Dermis blood vessel endothelial cell (primary cell): Measurements from ENCODE around the gene KCNN3. TPM values are rescaled to one million over a fixed set of nuclear protein-coding genes. Genes with fewer than 3 reads are reported as not detected.

ENCODE experiments used
- DNase-seq: peaks from one replicate; pipeline ENCODE4 v3.0.0; 2010
- total RNA-seq: library from RNA; depleted of rRNA; stranded (reverse); fragments of >200 nt; gene quantifications from 2 replicates; pipeline ENCODE4 v1.2.3, GENCODE V29; 2014

KCNN3 gene
- total RNA-seq, 1 donor from 2014 or later = 1.7 TPM

DNA sequence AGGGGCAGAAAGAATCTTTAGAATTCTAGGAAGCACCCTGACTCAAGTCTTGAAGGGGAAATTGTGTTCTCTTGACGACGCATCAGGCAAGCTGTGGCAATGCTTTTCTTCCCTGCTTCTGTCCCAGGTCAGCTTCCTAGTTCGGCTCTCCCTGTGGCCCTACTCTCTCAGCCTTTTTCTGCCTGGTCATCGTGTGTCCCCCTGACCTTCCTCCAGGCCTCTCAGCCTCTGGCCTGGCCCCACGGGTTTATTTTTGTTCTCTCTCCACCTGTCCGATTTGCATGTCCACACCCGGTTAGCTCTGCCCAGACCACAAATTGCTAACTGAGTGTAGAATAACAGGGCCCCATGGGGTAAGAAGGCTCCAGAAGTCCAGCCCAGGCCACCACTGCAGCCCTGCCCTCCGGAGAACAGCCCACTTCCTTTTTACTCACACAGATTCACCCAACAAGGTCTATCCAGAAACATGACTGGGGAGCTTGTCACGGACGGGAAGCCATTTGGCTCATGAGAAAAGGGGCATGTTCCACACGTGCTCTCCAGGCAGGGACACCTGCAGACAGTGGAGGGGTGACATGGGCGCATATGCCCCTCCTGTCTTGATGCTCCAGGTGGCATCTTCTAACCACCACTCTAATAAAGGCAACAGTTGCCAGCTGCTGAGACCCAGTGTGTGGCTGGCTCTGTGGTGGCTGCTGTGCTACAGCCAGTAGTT is 9.8 kb downstream of the KCNN3 start:
- no peak for DNase-seq

DNA sequence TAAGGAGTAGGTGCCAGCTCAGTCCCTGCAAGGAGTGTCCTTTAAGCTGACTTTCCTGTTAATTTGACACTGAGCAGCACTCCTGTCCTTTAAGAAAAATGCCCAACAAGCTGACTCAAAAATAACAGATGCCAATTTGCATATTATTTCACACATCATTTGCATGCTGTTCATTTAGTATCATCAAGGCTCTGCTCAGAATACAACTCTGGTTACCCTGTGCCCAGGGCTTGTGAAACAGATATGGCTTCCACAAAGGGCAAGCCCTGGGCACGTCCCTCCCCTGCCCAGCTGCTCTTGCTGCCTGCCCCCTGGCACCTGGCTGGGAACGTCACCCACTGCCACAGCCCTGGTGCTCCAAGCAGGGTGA is 10.3 kb downstream of the KCNN3 start:
- no peak for DNase-seq

DNA sequence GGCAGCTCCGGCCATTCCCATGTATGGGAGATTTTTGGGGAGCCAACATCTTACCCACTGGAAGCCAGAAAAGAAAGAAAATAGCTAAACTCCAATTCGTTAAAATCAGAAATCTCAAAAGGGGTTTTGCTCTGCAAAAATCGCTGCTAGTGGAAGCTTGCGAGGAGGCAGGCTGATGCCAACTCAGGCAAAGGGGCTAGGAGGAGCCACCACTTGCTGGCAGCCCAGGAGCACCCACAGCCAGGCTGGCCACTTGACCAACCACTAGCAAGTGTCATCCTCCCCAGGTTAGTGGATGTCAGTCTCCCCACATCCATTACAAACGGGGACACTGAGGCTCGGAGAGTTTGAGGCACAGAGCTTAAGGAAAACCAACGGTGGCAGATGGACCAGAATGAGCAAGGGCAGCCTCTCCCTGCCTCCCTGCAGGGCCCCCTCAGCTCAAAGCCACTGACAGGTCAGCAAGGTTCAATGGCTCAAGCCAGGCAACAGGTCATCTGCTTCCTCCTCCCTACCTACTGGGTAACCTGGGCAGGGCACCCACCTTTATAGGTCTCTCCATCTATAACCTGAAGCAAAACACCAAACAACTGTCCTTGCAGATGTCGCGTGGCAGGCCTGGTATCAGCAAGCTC is 10.8 kb downstream of the KCNN3 start:
- no peak for DNase-seq

DNA sequence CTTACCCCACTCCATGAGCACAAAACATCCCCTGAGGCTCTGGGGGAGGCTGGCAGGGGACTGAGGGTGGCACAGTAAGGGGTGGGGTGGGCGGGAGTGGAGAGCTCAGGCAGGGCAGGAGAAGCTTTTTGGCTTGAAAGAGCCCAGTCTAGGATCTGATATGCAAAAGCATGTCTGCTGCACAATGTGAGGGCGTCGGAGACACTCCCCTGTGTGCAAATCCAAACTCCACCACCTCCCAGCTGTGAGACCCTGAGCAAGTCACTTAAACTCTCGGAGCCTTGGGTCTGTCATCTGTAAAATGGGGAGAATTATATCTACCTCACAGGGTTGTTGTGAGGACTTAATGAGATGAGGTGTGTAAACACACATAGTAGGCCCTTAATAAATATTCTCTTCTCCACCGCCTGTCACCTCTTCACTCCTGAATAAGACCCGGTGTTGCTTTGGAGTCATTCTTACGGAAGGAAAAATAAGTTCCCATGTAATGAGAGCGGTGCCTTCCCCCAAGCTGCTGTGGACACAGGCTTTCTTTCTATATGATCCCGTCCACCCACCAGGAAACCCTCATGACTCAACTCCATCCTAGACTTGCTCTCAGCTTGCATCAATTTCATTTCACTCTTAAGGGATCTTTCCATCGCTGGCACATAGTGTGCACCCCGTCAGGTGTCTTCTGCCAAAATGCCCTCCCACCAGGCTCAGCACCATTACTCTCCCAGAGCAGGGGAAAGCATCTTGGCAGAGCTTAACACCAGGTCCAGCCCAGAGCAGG is 12.5 kb downstream of the KCNN3 start:
- no peak for DNase-seq

DNA sequence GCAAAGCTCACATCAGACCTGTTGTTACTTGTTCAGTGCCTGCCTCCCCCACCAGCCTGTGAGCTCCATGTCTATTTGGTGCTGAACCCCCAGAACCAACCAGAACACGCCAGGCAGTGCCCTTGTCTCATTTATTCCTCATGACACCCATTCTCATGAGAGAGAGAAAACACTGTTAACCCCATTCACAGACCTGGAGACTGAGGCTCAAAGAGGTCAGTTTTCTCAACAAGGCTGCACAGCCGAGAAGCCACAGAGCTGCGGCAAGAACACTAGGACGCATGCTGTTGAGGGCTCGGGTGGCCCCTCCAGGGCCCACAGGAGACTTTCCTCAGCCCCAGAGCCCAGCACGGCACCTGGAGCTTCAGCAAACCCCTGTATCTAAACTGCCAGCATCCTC is 13.1 kb downstream of the KCNN3 start:
- DNase-seq = no peak

DNA sequence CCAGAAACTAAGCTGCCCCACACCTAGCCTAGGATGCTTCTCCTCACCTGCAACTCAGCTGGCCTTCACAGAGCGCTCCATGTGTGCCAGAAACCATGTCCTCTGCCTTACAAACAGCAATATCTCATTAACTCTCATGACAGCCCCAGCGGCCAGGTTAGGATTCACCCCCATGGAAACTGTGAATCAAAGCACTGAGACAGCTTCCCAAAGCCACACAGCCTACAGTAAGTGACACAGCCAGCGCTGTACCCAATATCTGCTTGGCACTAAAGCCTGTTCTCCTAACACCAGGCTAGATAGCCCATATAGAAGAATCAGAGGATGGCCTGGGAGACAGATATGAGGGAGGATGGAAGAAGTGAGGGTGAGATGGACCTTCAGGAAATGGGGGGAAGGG is 13.5 kb downstream of the KCNN3 start:
- DNase-seq = no peak

DNA sequence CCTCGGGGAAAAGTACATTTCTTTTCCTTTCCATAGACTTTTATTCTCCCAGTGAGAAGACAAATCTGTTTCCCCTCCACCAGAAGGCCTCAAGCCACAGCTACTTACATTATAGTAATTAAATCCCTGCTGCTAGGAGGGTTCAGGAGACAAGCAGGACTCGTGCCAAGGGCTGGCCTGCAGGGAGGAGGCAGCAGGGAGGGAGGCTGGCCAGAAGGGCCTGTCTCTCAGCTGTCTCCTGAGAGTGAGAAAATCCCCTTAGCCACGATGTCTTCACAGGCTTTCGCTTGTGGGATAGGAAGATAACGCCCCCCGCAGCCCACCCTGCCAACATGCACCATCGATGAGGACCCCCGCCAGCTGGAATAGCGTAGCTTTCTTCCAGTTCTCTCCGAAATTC is 14.0 kb downstream of the KCNN3 start:
- no peak for DNase-seq

DNA sequence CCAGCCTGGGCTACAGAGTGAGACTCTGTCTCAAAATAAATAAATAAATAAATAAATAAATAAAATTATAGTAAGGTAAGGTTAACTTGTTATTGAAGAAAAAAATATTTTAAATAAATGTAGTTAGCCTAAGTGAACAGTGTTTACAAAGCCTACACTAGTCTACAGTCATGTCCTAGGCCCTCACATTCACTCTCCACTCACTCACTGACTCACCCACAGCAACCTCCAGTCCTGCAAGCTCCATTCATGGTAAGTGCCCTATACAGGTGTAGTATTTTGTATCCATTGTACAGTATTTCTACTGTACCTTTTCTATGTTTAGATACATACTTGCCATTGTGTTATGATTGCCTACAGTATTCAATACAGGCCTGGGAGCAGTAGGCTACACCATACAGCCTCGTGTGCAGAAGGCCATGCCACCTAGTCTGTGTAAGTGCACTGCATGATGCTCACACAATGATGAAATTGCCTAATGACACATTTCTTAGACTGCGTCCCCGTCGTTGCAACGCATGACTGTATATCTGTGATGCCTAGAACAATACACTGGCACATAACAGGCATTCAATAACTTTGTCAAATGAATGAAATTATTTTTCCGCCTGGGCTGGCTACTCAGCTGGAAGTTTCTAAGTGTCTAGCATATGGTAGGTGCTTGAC is 14.8 kb downstream of the KCNN3 start:
- DNase-seq = no peak

DNA sequence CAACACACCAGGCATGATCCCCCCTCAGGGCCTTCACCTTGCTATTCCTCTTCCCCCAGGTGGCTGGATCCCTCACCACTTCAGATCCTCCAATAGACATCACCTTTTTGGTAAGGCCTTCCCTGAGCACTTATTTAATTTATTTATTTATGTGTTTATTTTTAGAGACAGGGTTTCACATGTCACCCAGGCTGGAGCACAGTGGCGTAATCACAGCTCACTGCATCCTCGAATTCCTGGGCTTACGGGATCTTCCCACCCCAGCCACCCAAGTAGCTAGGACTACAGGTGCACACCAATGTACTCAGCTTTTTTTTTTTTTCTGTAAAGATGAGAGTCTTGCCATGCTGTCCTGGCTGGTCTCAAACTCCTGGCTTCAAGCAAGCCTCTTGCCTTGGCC is 17.2 kb downstream of the KCNN3 start:
- DNase-seq = no peak

DNA sequence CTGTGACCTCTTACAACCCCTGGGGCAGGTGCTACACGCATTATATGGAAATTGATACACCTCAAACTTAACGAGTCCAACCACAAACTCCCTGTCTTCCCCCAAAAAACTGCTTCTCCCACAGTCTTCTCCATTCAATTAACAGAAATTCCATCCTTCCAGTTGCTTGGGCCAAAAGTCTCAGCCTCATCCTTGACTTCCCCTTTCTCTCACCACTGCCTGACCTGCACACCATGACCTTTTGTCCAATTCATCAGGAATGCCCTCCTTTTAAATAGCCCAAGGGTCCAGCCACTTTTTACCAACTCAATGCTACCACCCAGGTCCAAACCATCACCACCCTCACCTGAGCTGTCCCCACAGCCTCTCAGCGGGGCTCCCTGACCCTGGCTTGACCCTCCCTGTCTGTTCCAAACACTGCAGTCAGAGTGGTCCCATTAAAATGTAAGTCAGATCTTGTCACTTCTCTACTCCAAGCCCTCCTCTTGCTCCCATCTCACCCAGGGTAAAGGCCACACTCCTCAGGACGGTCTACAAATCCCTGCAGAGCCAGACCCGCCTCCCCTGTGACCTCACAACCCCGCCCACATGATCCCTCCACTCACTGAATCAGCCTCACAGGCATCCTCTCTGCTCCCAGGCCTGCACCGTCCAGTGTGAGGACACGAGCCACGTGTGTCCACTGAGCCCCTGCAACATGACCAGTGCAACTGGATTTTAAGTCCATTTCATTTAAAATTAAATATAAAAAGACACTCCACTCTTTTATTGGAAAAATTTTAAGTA is 18.5 kb downstream of the KCNN3 start:
- no peak for DNase-seq

DNA sequence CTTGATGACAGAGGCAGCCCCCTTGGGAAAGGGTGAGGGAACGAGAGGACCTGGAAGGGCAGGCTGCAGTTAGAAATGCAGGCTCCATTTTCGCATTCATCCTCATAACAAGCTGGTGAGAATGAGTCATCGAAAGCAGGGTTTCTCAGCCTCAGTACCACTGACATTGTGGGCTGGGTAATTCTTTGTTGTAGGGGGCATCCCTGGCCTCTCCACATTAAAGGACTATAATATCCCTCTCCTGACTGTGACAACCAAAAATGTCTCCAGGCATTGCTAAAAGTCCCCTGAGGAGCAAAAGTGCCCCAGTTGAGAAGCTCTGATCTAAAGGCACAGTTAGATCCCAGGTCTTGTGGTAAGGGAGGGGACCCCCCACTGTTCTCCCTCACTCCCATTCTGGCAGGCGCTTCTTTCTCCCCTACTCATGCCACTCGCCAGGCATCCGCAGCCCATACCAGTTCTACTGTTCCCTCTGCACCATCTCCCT is 20.4 kb downstream of the KCNN3 start:
- no peak for DNase-seq

DNA sequence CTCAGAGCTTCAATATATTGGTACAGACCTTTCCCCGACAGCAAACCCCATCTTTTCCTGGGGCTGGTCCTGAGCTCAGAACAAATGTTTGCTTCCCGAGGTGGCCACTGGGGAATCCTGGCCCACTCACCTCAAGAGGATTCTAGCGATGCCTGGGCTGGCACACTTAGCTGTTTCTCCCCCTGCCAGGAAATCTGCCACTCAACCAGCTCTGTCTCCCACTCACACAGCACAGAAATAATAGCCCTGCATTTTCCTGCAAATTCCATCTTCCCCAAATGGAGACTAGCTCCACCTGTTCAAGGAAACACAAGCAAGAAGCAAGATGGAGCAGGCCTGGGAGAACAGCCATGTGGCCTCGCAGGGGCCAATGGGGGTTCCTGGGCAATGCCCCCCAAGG is 21.1 kb downstream of the KCNN3 start:
- DNase-seq = no peak

DNA sequence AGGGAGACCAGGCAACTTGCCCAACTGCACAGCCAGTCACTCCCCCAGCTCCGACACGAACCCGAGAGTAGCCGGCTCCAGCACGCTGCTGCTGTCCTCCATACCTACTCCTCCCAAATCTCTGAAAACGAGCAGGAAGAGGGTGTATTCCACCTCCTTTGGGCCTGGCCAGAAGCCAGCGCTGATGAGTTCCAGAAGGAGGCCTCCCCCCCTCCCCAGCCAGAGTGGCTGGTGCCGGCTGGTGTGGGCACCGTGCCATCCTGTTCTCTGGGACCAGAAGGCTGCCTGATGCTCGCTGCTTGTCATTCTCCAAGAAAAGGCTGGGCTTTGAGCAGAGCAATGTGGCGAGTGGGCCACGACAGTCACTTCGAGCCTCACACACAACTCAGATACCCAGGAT is 22.2 kb downstream of the KCNN3 start:
- DNase-seq = no peak

DNA sequence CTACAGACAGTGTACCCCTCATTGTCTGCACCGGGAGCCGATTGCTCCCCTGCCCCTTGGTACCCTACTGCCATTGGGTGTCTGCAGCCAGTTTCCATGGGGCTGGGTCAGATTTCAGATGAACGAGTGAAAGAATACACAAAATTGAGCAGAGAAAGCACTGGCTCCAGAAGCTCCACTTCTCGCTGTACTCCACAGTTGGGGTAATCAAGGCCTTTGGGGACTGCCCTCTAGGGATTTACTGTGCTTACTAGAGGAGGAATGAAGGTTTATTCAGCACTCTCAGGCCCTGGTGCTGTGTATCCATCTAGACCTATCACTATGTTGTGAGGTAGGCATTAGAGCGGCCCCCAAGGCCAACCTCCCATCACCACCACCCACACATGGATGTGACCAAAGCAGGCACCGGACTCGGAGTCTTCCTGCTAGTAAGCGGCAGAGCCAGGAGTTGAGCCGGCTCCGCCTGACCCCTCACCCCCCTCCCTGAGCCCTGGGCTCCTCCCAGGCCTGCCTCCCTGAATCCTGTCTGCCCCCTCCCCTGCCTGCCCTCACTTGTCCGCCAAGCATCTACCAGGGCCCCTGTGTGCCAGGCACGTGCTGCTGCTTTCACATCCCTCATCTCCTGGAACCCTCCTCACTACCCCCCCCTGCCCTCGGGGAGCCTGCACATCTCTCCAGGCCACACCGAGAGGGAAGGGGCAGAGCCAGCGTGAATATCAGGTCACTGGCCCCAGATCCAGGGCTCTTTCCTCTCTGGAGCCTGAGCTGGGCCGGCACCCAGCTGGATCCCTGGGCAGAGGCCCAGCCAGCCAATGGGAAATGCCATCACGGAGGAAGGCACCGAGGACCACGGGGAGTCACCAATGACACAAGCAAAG is 23.3 kb downstream of the KCNN3 start:
- DNase-seq = no peak

DNA sequence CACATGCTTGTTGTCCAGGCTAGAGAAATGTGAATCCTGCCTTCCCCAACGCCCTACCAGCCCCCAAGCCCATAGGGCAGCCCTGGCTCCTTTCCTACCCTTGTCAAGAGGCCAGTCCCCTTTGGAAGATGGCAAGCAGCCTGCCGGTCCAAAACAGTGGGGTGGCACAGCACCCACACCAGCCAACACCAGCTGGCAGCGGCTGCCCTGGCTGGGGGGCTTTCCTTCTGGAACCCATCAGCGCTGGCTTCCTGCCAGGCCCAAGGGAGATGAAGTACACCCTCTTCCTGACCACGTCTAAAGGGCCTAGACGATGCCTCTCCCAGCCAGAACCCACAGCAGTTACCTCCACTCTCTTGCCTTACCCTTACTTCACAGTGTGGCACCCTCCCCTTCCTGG is 24.2 kb downstream of the KCNN3 start:
- DNase-seq = no peak

DNA sequence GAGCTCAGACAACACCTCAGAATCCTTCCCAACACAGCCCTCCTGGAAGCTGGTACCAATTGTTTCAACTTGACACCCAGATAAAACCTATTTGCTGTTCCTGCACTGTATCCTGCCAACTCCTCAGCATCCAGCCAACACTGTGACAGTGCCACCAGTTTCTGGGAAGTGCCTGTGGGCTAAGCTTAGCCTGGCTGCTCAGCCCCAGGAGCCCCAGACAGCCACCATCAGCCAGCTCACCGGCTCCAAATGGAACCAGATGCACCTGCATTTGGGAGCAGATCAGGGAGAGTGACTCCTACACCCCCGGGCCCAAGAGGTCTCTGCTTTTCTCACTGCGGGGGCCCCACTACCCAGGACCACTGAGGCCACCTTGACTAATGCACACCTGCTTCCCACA is 24.9 kb downstream of the KCNN3 start:
- no peak for DNase-seq

DNA sequence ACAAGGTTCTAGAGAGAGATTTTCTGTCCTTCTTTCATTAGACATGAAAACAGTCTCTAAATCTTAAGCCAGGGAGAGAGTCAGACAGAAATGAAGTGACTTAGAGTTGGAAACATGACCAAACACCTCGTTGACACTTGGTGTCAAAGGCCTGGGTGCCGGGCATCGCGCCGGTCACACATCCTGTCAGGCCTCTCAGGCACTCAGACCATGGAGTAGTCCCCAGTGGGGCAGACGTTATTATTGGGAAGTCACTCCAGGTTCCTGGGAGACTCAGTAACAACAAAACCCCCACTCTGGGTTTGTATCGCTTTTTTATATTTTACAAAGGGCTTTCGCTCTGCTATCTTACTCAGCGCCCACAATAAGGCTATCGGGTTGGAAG is 25.8 kb downstream of the KCNN3 start:
- no peak for DNase-seq

DNA sequence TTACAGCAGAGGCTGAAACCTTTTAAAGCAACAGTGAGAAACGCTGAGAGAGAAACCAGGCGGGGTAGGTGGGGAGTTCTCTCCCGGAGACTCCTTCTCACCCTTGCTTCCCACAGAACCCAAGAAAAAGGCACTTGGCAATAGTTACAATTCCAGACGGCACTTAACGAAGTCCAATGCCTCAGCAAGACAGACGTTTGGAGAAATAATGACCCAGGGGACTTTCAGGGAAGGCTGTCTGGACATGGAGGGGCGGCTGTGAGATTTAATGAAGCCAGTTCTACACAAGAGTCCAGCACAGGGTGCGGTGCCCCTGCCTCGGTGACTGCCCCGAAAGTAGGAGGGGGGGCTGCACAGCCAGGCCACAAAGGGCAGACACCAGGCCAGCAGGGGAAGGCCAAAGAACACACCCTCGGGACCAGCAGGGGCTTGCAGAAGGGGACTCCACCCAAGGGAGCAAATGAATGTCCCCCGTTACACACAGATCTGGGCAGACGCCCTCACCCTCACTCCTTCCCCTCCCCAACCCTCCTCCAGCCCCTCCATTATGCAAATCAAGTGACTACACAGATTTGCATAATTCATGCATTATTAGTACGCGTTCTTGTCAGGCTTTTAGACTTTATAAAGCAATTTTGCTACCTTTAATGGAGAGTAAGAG is 26.3 kb downstream of the KCNN3 start:
- DNase-seq = no peak

DNA sequence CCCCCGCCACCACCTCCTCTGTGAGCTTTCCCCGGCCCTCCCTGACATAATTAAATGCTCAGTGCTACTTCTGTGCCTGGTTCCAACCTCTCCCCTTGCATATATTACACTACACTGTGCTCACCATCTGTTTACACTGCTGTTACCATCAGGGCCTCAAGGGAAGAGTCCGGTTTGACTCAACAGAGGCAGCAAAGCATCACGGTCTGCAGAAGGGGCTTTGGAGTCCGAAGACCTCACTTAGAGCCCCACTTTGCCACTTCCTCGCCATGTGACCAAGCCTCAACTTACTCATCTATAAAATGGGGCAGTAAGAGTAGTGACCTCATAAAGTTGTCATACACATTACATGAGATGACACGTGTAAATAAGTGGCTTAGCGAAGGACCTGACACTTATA is 27.4 kb downstream of the KCNN3 start:
- DNase-seq = no peak

DNA sequence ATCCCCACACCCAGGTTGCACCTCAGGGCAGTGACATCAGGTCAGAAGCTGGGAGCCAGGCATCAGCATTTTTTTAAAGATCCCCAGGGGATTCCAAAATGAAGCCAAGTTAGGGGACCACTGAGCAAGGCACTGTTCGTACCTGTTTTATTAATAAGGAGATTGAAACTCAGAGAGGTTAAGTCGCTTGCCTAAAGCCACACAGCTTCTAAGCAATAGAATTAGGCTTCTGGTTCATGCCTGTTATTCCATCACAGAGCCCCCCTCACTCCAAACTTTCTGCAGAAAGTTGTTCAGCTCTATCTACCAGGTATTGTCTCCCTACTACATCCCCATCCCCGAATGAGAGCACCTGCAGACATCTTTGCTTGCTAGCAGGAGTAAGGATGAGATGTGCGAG is 28.7 kb downstream of the KCNN3 start:
- DNase-seq = no peak
